Astrocyte (in vitro differentiated cells and primary cell): ENCODE data around the gene CLPSL1. TPM values are rescaled to one million over a fixed set of nuclear protein-coding genes. Genes with fewer than 3 reads are reported as not detected.

Experiments
- DNase-seq: peaks from one replicate; pipeline ENCODE4 v3.0.0-alpha.2; 2010; ENCODE audit warnings: low read depth
- FAIRE-seq: peaks from 2 replicates; lab custom pipeline; 2011; peaks lifted over from hg19 to GRCh38; lab: Jason Lieb, UNC
- H2AFZ ChIP-seq: 2 replicates; pipeline ENCODE4 v1.6.0; 2012; ENCODE audit warnings: low read depth, low read length, inconsistent platforms
- H3K27ac ChIP-seq: 2 replicates; pipeline ENCODE4 v1.5.1; 2011; ENCODE audit warnings: low read depth, low read length, inconsistent platforms
- H3K27me3 ChIP-seq: 2 replicates; pipeline ENCODE4 v1.6.0; 2011; ENCODE audit warnings: low read length, inconsistent platforms; ENCODE audit not compliant: insufficient read depth
- H3K36me3 ChIP-seq: 2 replicates; pipeline ENCODE4 v1.5.1; 2011; ENCODE audit warnings: low read length, inconsistent platforms; ENCODE audit not compliant: insufficient read depth
- H3K4me1 ChIP-seq: 2 replicates; pipeline ENCODE4 v1.5.1; 2011; ENCODE audit warnings: low read length, inconsistent platforms; ENCODE audit not compliant: insufficient read depth
- H3K4me2 ChIP-seq: 2 replicates; pipeline ENCODE4 v1.6.0; 2012; ENCODE audit warnings: low read length, inconsistent platforms
- H3K4me3 ChIP-seq: 2 replicates; pipeline ENCODE4 v1.5.1; 2011; ENCODE audit warnings: low read depth, mild to moderate bottlenecking, low read length, inconsistent platforms; ENCODE audit not compliant: insufficient read depth
- H3K79me2 ChIP-seq: 2 replicates; pipeline ENCODE4 v1.6.0; 2012; ENCODE audit warnings: mild to moderate bottlenecking, low read length, inconsistent platforms; ENCODE audit not compliant: insufficient read depth
- H3K9ac ChIP-seq: 2 replicates; pipeline ENCODE4 v1.6.0; 2012; ENCODE audit warnings: mild to moderate bottlenecking, low read length, inconsistent platforms
- H3K9me3 ChIP-seq: 2 replicates; pipeline ENCODE4 v1.5.1; 2012; ENCODE audit warnings: low read depth, mild to moderate bottlenecking, low read length, inconsistent platforms; ENCODE audit not compliant: insufficient read depth
- H4K20me1 ChIP-seq: 2 replicates; pipeline ENCODE4 v1.6.0; 2012; ENCODE audit warnings: low read length, inconsistent platforms; ENCODE audit not compliant: insufficient read depth
- H3K27ac Mint-ChIP-seq: one replicate; pipeline ENCODE4 v1.8.0; 2021; ENCODE audit warnings: mild to moderate bottlenecking, mixed read lengths; ENCODE audit not compliant: unreplicated experiment
- H3K27me3 Mint-ChIP-seq: one replicate; pipeline ENCODE4 v1.8.0; 2021; ENCODE audit warnings: low read depth, mixed read lengths; ENCODE audit not compliant: unreplicated experiment
- H3K36me3 Mint-ChIP-seq: one replicate; pipeline ENCODE4 v1.8.0; 2021; ENCODE audit warnings: low read depth, mixed read lengths; ENCODE audit not compliant: unreplicated experiment
- H3K4me1 Mint-ChIP-seq: one replicate; pipeline ENCODE4 v1.8.0; 2021; ENCODE audit warnings: low read depth, mixed read lengths; ENCODE audit not compliant: unreplicated experiment
- H3K4me3 Mint-ChIP-seq: one replicate; pipeline ENCODE4 v1.8.0; 2021; ENCODE audit warnings: mild to moderate bottlenecking, moderate library complexity, mixed read lengths; ENCODE audit not compliant: unreplicated experiment
- H3K9me3 Mint-ChIP-seq: one replicate; pipeline ENCODE4 v1.8.0; 2021; ENCODE audit warnings: mild to moderate bottlenecking, mixed read lengths; ENCODE audit not compliant: unreplicated experiment
- EZH2 ChIP-seq: IDR thresholded peaks from 2 replicates; pipeline ENCODE4 v1.6.1; 2012; ENCODE audit warnings: mild to moderate bottlenecking, low read length, inconsistent platforms; ENCODE audit not compliant: insufficient read depth
- total RNA-seq: library from RNA; stranded (reverse); gene quantifications from 2 replicates; pipeline ENCODE4 v1.2.1, GENCODE V29; 2021
- TF ChIP-seq, protein P1 (sequence below): IDR thresholded peaks from 2 replicates; pipeline ENCODE4 v1.5.1; 2011; ENCODE audit warnings: low read depth, mild to moderate bottlenecking, inconsistent platforms, low read length, moderate library complexity; ENCODE audit not compliant: insufficient read depth

Gene CLPSL1
- total RNA-seq, 1 donor from 2014 or later: not detected

DNA sequence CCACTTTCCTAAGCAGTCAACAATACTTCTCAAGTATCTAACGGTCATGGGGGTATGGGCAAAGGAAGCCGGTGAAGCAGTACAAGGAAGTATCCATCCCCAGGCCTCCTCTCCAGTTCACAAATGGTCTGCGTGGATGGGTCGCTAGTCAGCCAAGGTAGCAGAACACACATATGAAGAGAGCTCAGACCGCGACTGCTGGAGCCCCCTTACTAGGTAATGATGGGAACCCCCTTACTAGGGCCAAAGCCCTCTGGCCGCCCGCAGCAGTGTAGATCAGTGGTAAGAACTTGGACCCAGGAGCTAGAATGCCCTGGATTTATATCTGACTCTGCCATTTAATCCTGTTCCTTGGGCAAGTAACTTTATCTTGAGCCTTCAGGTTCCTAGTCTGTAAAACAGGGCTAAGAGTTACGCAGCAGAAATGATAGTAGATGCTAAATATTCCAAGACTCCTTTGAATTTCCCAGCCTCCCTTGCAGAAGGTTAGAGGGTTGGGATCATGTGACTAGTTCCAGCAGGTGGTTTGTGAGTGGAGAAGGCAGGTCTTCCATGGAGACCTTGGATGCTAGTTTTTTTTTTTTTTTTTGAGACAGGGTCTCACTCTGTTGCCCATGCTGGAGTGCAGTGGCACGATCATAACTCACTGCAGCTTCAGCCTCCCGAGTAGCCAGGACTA is 6.6 kb upstream of the CLPSL1 start:
- Histone ChIP-seq H3K4me1 (no peaks in the 10 kb centered on the region), H3K4me3 (no peak overlapping the region), H3K9ac (no peak overlapping the region), H3K4me2 (no peak overlapping the region), H4K20me1 (no peaks in the 10 kb centered on the region), H3K79me2 (no peaks in the 10 kb centered on the region), H3K27me3 (peaks cover 9% of the 10 kb centered on the region), H3K27ac (no peak overlapping the region), H3K9me3 (no peaks in the 10 kb centered on the region), H2AFZ (no peak overlapping the region), H3K36me3 (no peaks in the 10 kb centered on the region)
- TF ChIP-seq, protein P1, sequence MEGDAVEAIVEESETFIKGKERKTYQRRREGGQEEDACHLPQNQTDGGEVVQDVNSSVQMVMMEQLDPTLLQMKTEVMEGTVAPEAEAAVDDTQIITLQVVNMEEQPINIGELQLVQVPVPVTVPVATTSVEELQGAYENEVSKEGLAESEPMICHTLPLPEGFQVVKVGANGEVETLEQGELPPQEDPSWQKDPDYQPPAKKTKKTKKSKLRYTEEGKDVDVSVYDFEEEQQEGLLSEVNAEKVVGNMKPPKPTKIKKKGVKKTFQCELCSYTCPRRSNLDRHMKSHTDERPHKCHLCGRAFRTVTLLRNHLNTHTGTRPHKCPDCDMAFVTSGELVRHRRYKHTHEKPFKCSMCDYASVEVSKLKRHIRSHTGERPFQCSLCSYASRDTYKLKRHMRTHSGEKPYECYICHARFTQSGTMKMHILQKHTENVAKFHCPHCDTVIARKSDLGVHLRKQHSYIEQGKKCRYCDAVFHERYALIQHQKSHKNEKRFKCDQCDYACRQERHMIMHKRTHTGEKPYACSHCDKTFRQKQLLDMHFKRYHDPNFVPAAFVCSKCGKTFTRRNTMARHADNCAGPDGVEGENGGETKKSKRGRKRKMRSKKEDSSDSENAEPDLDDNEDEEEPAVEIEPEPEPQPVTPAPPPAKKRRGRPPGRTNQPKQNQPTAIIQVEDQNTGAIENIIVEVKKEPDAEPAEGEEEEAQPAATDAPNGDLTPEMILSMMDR: no peak
- TF ChIP-seq EZH2: no peak
- Mint-ChIP-seq H3K4me3 (no peak overlapping the region), H3K27ac (no peak overlapping the region), H3K36me3 (no peaks in the 10 kb centered on the region), H3K27me3 (peaks cover 38% of the 10 kb centered on the region), H3K9me3 (peaks cover 1% of the 10 kb centered on the region), H3K4me1 (no peaks in the 10 kb centered on the region)
- DNase-seq: no peak
- FAIRE-seq: no peak

DNA sequence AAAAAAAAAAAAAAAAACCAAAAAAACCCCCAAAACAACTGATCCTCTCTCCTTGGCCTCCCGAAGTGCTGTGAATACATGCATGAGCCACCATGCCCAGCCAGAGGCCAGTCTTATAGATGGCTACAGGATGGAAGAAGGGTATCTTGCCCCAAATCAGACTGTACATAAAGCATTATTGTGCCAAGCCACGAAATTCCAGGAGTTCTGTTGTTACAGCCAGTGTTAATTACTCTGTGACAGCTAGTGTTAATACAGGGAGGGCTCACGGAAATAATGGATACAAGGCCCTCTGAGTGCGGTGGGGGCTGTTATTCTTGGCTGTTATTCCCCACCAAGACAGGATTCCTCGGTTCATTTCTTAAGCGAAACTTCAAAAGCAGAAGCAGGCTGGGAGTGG is 5.8 kb upstream of the CLPSL1 start:
- Mint-ChIP-seq H3K9me3 (peaks cover 4% of the 10 kb centered on the region), H3K27ac (no peak overlapping the region), H3K4me1 (no peaks in the 10 kb centered on the region), H3K4me3 (no peak overlapping the region), H3K27me3 (peaks cover 45% of the 10 kb centered on the region), H3K36me3 (no peaks in the 10 kb centered on the region)
- Histone ChIP-seq H4K20me1 (no peaks in the 10 kb centered on the region), H3K27ac (no peak overlapping the region), H3K79me2 (no peaks in the 10 kb centered on the region), H2AFZ (no peak overlapping the region), H3K27me3 (peaks cover 7% of the 10 kb centered on the region), H3K4me2 (no peak overlapping the region), H3K9me3 (no peaks in the 10 kb centered on the region), H3K9ac (no peak overlapping the region), H3K4me3 (no peak overlapping the region), H3K36me3 (no peaks in the 10 kb centered on the region), H3K4me1 (no peaks in the 10 kb centered on the region)
- DNase-seq (no peak), FAIRE-seq (no peak)
- TF ChIP-seq EZH2: no peak
- TF ChIP-seq, protein P1: no peak
